GM23248 (cell line): ENCODE measurements around the gene IQCB1. TPM values are rescaled to one million over a fixed set of nuclear protein-coding genes. Genes with fewer than 3 reads are reported as not detected.

ENCODE experiments used
- DNase-seq: peaks from one replicate; pipeline ENCODE4 v3.0.0-alpha.2; 2015
- H2AFZ ChIP-seq: fragments of 200-600 bp; sonication (generic); 2 replicates; pipeline ENCODE4 v1.6.1; 2016; ENCODE audit warnings: antibody characterized with exemption
- H3F3A ChIP-seq: fragments of 200-600 bp; sonication (generic); 2 replicates; pipeline ENCODE4 v1.6.1; 2016; ENCODE audit warnings: mild to moderate bottlenecking, antibody characterized with exemption, mixed run types; ENCODE audit not compliant: insufficient read depth
- H3K27ac ChIP-seq: fragments of 200-600 bp; sonication (generic); 2 replicates; pipeline ENCODE4 v1.5.1; 2016; ENCODE audit warnings: mild to moderate bottlenecking
- H3K27me3 ChIP-seq: fragments of 200-600 bp; sonication (generic); replicated peaks from 2 replicates; pipeline ENCODE4 v1.6.1; 2016; ENCODE audit warnings: mild to moderate bottlenecking; ENCODE audit not compliant: insufficient read depth
- H3K36me3 ChIP-seq: fragments of 200-600 bp; sonication (generic); 2 replicates; pipeline ENCODE4 v1.6.1; 2016; ENCODE audit warnings: low read depth, mild to moderate bottlenecking
- H3K4me1 ChIP-seq: fragments of 200-600 bp; sonication (generic); 2 replicates; pipeline ENCODE4 v1.6.1; 2016; ENCODE audit warnings: mild to moderate bottlenecking; ENCODE audit not compliant: insufficient read depth
- H3K4me2 ChIP-seq: fragments of 200-600 bp; sonication (generic); one replicate; pipeline ENCODE4 v1.6.1; 2016; ENCODE audit warnings: mild to moderate bottlenecking; ENCODE audit not compliant: unreplicated experiment
- H3K4me3 ChIP-seq: fragments of 200-600 bp; sonication (generic); 2 replicates; pipeline ENCODE4 v1.5.1; 2016; ENCODE audit warnings: mild to moderate bottlenecking
- H3K79me2 ChIP-seq: fragments of 200-600 bp; sonication (generic); 2 replicates; pipeline ENCODE4 v1.6.1; 2016; ENCODE audit warnings: mild to moderate bottlenecking; ENCODE audit not compliant: insufficient read depth
- H3K9ac ChIP-seq: fragments of 200-600 bp; sonication (generic); 2 replicates; pipeline ENCODE4 v1.6.1; 2016; ENCODE audit warnings: mild to moderate bottlenecking
- H3K9me2 ChIP-seq: fragments of 200-600 bp; sonication (generic); 2 replicates; pipeline ENCODE4 v1.6.1; 2016; ENCODE audit warnings: mixed run types, mild to moderate bottlenecking, moderate library complexity; ENCODE audit not compliant: insufficient read depth
- H3K9me3 ChIP-seq: fragments of 200-600 bp; sonication (generic); one replicate; pipeline ENCODE4 v1.6.1; 2017; ENCODE audit warnings: low read depth
- H4K20me1 ChIP-seq: fragments of 200-600 bp; sonication (generic); 2 replicates; pipeline ENCODE4 v1.6.0; 2016; ENCODE audit not compliant: insufficient read depth
- EZH2 ChIP-seq: fragments of 200-600 bp; sonication (generic); IDR thresholded peaks from 2 replicates; pipeline ENCODE4 v1.6.1; 2018; ENCODE audit warnings: antibody characterized with exemption, mild to moderate bottlenecking; ENCODE audit not compliant: insufficient read depth, poor library complexity, severe bottlenecking
- EZH2phosphoT487 ChIP-seq: fragments of 200-600 bp; sonication (generic); IDR thresholded peaks from 2 replicates; pipeline ENCODE4 v1.6.1; 2018; ENCODE audit warnings: antibody characterized with exemption, moderate library complexity, mild to moderate bottlenecking, low read depth; ENCODE audit not compliant: insufficient read depth
- WGBS, 2 experiments: methylation state at CpG; one replicate each; pipeline ENCODE4 v1.1.6; 2015 to 2017; ENCODE audit warnings: low lambda C conversion rate in 2 of 2, low coverage in 1 of 2; ENCODE audit errors: missing lambda C conversion rate in 2 of 2; 5-methylcytosine and 5-hydroxymethylcytosine counted together
- in situ Hi-C: fragments of 300-500 bp; cut with MboI; formaldehyde crosslinking; loops from 2 replicates; pipeline ENCODE4 v1.15.0; 2020
- polyA plus RNA-seq: library from polyadenylated mRNA; unstranded; fragments of >200 nt; fragmentation: Nextera tagmentation; extraction: Ambion mirVana; gene quantifications from 2 replicates; pipeline ENCODE4 v1.2.1, GENCODE V29; 2016
- total RNA-seq: library from RNA; depleted of rRNA; stranded (reverse); fragments of >200 nt; shearing (Covaris generic); gene quantifications from 2 replicates; pipeline ENCODE4 v1.2.3, GENCODE V29; 2014; rRNA removed

IQCB1 gene
- total and polyA plus RNA-seq, 2 experiments from 2014 or later, result 9.5 to 10.2 TPM

- peaks cover 82% of the 10 kb centered on the region for H3K36me3 ChIP-seq
- no peaks in the 10 kb centered on the region for H3K9me3 ChIP-seq
- no peaks in the 10 kb centered on the region for H3K4me1 ChIP-seq
- H3K27ac ChIP-seq, result no peak overlapping the region
- no peaks in the 10 kb centered on the region for H3K9me2 ChIP-seq
- H3K9ac ChIP-seq, result no peak overlapping the region
- H3K27me3 ChIP-seq, result no peaks in the 10 kb centered on the region
- whole genome bisulfite sequencing, 2 experiments, result 81 to 90% methylated on average over 1 of the region's 1 CpG
- no peak overlapping the region for H3K4me3 ChIP-seq
- H4K20me1 ChIP-seq, result no peaks in the 10 kb centered on the region
- DNase-seq, result no peak
- H3K4me2 ChIP-seq, result no peak overlapping the region
- in situ Hi-C loops, result no loop called here
- no peaks in the 10 kb centered on the region for H3F3A ChIP-seq
- TF ChIP-seq EZH2 (no peak), EZH2phosphoT487 (no peak)
- no peak overlapping the region for H2AFZ ChIP-seq
- peaks cover 24% of the 10 kb centered on the region for H3K79me2 ChIP-seq
Observed at GRCh38 chr3:121722411-121722810, 112.4 kb downstream of the IQCB1 start.

- Histone ChIP-seq H4K20me1 (no peaks in the 10 kb centered on the region), H3K4me2 (no peak overlapping the region), H3K9me2 (no peaks in the 10 kb centered on the region), H3K4me1 (no peaks in the 10 kb centered on the region), H3F3A (no peaks in the 10 kb centered on the region), H3K79me2 (peaks cover 23% of the 10 kb centered on the region), H3K27ac (no peak overlapping the region), H2AFZ (no peak overlapping the region), H3K9ac (no peak overlapping the region), H3K36me3 (peaks cover 92% of the 10 kb centered on the region), H3K9me3 (no peaks in the 10 kb centered on the region), H3K4me3 (no peak overlapping the region), H3K27me3 (no peaks in the 10 kb centered on the region)
- TF ChIP-seq EZH2phosphoT487 (no peak), EZH2 (no peak)
- DNase-seq, result no peak
- in situ Hi-C loops, result no loop called here
Observed at GRCh38 chr3:121720163-121720562, 114.7 kb downstream of the IQCB1 start.

Other genes starting within 250 kb of the IQCB1 start
- gene FBXO40, start 241.7 kb downstream of the IQCB1 start, total RNA-seq, result not detected in 2 replicates
- gene FBXO40, start 241.7 kb downstream of the IQCB1 start, polyA plus RNA-seq, result not detected in 2 replicates
- 28.6 and 29.8 TPM in 2 replicates for gene HCLS1, start 174.2 kb downstream of the IQCB1 start, total RNA-seq
- gene HCLS1, start 174.2 kb downstream of the IQCB1 start, polyA plus RNA-seq, result 39.0 and 39.2 TPM in 2 replicates
- gene GOLGB1, start 85.3 kb downstream of the IQCB1 start, total RNA-seq, result 31.9 and 32.6 TPM in 2 replicates
- 48.3 and 54.3 TPM in 2 replicates for gene GOLGB1, start 85.3 kb downstream of the IQCB1 start, polyA plus RNA-seq
- gene EAF2, start 149 bp upstream of the IQCB1 start, total RNA-seq, result 0.65 TPM in 1 of 2 replicates, not detected in the other
- 1.0 and 1.1 TPM in 2 replicates for gene EAF2, start 149 bp upstream of the IQCB1 start, polyA plus RNA-seq
- 0.25 TPM in 1 of 2 replicates, not detected in the other for gene SLC15A2, start 59.3 kb upstream of the IQCB1 start, total RNA-seq
- not detected in 2 replicates for gene SLC15A2, start 59.3 kb upstream of the IQCB1 start, polyA plus RNA-seq
- not detected in 2 replicates for gene ILDR1, start 187.2 kb upstream of the IQCB1 start, total RNA-seq
- not detected in 2 replicates for gene ILDR1, start 187.2 kb upstream of the IQCB1 start, polyA plus RNA-seq
- gene CD86, start 220.3 kb upstream of the IQCB1 start, total RNA-seq, result not detected in 2 replicates
- not detected in 2 replicates for gene CD86, start 220.3 kb upstream of the IQCB1 start, polyA plus RNA-seq